Psoas muscle (tissue), 8 donors: ENCODE data around the gene MROH7. TPM values are rescaled to one million over a fixed set of nuclear protein-coding genes. Genes with fewer than 3 reads are reported as not detected.

Source experiments
- ATAC-seq, 4 donors: fragments of 200-7000 bp; cut with Tn5 transposase; one replicate each; pipeline ENCODE4 v1.9.1; 2020; ENCODE audit warnings: moderate library complexity in 3 of 4, mild to moderate bottlenecking in 2 of 4
- DNase-seq, 2 donors: peaks; one replicate each; pipeline ENCODE4 v3.0.0-alpha.2; 2020
- H3K27ac ChIP-seq: fragments of 200-600 bp; one replicate; pipeline ENCODE4 v1.8.0; 2022
- H3K27me3 ChIP-seq, 3 donors: fragments of 200-600 bp in 1 of 3; one replicate each; pipeline versions ENCODE4 v1.6.1 to v1.8.0; 2013 to 2022; ENCODE audit warnings: low read length in 2 of 3, mild to moderate bottlenecking in 2 of 3, moderate library complexity in 1 of 3; ENCODE audit not compliant: insufficient read depth in 3 of 3
- H3K36me3 ChIP-seq, 2 donors: fragments of 200-600 bp in 1 of 2; one replicate each; pipeline versions ENCODE4 v1.6.1 to v1.8.0; 2013 to 2022; ENCODE audit warnings: low read depth in 1 of 2, mild to moderate bottlenecking in 1 of 2, moderate library complexity in 1 of 2; ENCODE audit not compliant: insufficient read depth in 1 of 2
- H3K4me1 ChIP-seq: fragments of 200-600 bp; one replicate; pipeline ENCODE4 v1.8.0; 2022
- H3K4me3 ChIP-seq: fragments of 200-600 bp; one replicate; pipeline ENCODE4 v1.8.0; 2022; ENCODE audit warnings: mild to moderate bottlenecking
- H3K9me3 ChIP-seq: fragments of 200-600 bp; one replicate; pipeline ENCODE4 v1.8.0; 2022
- CTCF ChIP-seq: fragments of 200-600 bp; IDR thresholded peaks from one replicate; pipeline ENCODE4 v1.8.0; 2022; ENCODE audit warnings: antibody characterized with exemption
- WGBS, 3 donors: extraction: QIAGEN DNeasy Blood & Tissue Kit; methylation state at CpG; one replicate each; pipeline versions ENCODE4 v1.1.6 to v1.1.7; 2013; 5-methylcytosine and 5-hydroxymethylcytosine counted together
- intact Hi-C, 2 donors: fragments of 100-400 bp; cut with DNase I; formaldehyde crosslinking; loops; one replicate each; pipeline versions ENCODE4 v1.11.0 to v1.14.2; 2022
- polyA plus RNA-seq, 3 donors: library from polyadenylated mRNA; stranded (reverse); fragments of 200-250 nt; gene quantifications; one replicate each; pipeline ENCODE4 v1.2.3, GENCODE V29; 2013
- total RNA-seq, 4 donors: library from RNA; stranded (reverse); fragmentation: NEBNext Ultra II Directional in 2 of 4; extraction: Animal tissue kit (Norgen Biotek cat#: 25700) in 2 of 4; gene quantifications; one replicate each; pipeline versions ENCODE4 v1.2.1 to v1.2.4, GENCODE V29; 2021 to 2023
- donor health status: healthy with polysubstance abuse.
- donor health status: DM: no; HTN: no; CAD: no; lungs with moderate emphysema.
- donor health status: Bipolar disorder and iron deficiency.
- donor health status: healthy.
- donor health status: DM: yes; HTN: yes; CAD: no.
- donor health status: DM: no; HTN: no; CAD: no.
- donor health status: DM: no; HTN: no; CAD: no.
- donor health status: DM: yes; HTN: yes; CAD: no.

Gene MROH7
- total and polyA plus RNA-seq, 7 donors = 0.05 to 7.0 (median 1.1) TPM

GRCh38 chr1:54686155-54686554 lies 44.6 kb downstream of the MROH7 start:
- ATAC-seq (no peak), DNase-seq (peak in 1 of 2 donors; percentile 50)
- 81 to 84% (median 83%) methylated on average over 11 of the region's 11 CpGs for WGBS, 3 donors
- no peaks in the 10 kb centered on the region for H3K4me1 ChIP-seq
- intact Hi-C loops = no loop called here
- TF ChIP-seq CTCF = no peak
- no peak overlapping the region for H3K27ac ChIP-seq
- no peaks in the 10 kb centered on the region for H3K27me3 ChIP-seq
- no peaks in the 10 kb centered on the region for H3K9me3 ChIP-seq
- no peak overlapping the region for H3K4me3 ChIP-seq
- H3K36me3 ChIP-seq = peaks cover 0 to 26% of the 10 kb centered on the region in 2 donors

- Histone ChIP-seq H3K4me3 (no peak overlapping the region), H3K27me3 (no peaks in the 10 kb centered on the region), H3K9me3 (no peaks in the 10 kb centered on the region), H3K4me1 (no peaks in the 10 kb centered on the region), H3K36me3 (peaks cover 0 to 43% of the 10 kb centered on the region in 2 donors), H3K27ac (no peak overlapping the region)
- WGBS, 3 donors = 78 to 83% (median 81%) methylated on average over 8 of the region's 8 CpGs
- DNase-seq = no peak
- TF ChIP-seq CTCF = no peak
- no peak for ATAC-seq
- intact Hi-C loops = no loop called here
These were observed 53.2 kb downstream of the MROH7 start for GRCh38 chr1:54694771-54695170.

GRCh38 chr1:54695221-54695620 lies 53.6 kb downstream of the MROH7 start:
- H3K4me3 ChIP-seq = no peak overlapping the region
- H3K4me1 ChIP-seq = no peaks in the 10 kb centered on the region
- 87 to 92% (median 91%) methylated on average over 14 to 15 of the region's 15 CpGs for WGBS, 3 donors
- DNase-seq (no peak), ATAC-seq (no peak)
- H3K27ac ChIP-seq = no peak overlapping the region
- no peak for TF ChIP-seq CTCF
- peaks cover 0 to 47% of the 10 kb centered on the region in 2 donors for H3K36me3 ChIP-seq
- no peaks in the 10 kb centered on the region for H3K9me3 ChIP-seq
- intact Hi-C loops = no loop called here
- H3K27me3 ChIP-seq = no peaks in the 10 kb centered on the region

- TF ChIP-seq CTCF = no peak
- Histone ChIP-seq H3K9me3 (no peaks in the 10 kb centered on the region), H3K4me3 (no peak overlapping the region), H3K27ac (no peak overlapping the region), H3K36me3 (peaks cover 0 to 52% of the 10 kb centered on the region in 2 donors), H3K27me3 (no peaks in the 10 kb centered on the region), H3K4me1 (no peaks in the 10 kb centered on the region)
- WGBS, 3 donors = 76 to 83% (median 81%) methylated on average over 1 of the region's 1 CpG
- no peak for ATAC-seq
- no peak for DNase-seq
- intact Hi-C loops = no loop called here
These were observed 54.2 kb downstream of the MROH7 start for GRCh38 chr1:54695764-54696163.

GRCh38 chr1:54696262-54696661 lies 54.7 kb downstream of the MROH7 start:
- Histone ChIP-seq H3K4me1 (no peaks in the 10 kb centered on the region), H3K4me3 (no peak overlapping the region), H3K27ac (no peak overlapping the region), H3K27me3 (no peaks in the 10 kb centered on the region), H3K9me3 (no peaks in the 10 kb centered on the region), H3K36me3 (peaks cover 0 to 57% of the 10 kb centered on the region in 2 donors)
- 86 to 93% (median 91%) methylated on average over 3 of the region's 3 CpGs for WGBS, 3 donors
- intact Hi-C loops = no loop called here
- TF ChIP-seq CTCF = no peak
- ATAC-seq = no peak
- no peak for DNase-seq
